Neural progenitor cell (in vitro differentiated cells): Measurements from ENCODE around the gene CD300LG. TPM values are rescaled to one million over a fixed set of nuclear protein-coding genes. Genes with fewer than 3 reads are reported as not detected.

Experiments used
- DNase-seq: peaks from one replicate; pipeline ENCODE4 v3.0.0-alpha.2; 2016; ENCODE audit warnings: low spot score
- H2AFZ ChIP-seq: fragments of 200-600 bp; sonication (generic); replicated peaks from 2 replicates; pipeline ENCODE4 v1.6.1; 2016; ENCODE audit warnings: antibody characterized with exemption
- H3F3A ChIP-seq: fragments of 200-600 bp; sonication (generic); 2 replicates; pipeline ENCODE4 v1.6.1; 2016; ENCODE audit warnings: antibody characterized with exemption, low read depth
- H3K27ac ChIP-seq: fragments of 200-600 bp; sonication (generic); 2 replicates; pipeline ENCODE4 v1.5.1; 2016; ENCODE audit warnings: mild to moderate bottlenecking
- H3K27me3 ChIP-seq: fragments of 200-600 bp; sonication (generic); 2 replicates; pipeline ENCODE4 v1.6.1; 2016; ENCODE audit warnings: mild to moderate bottlenecking, moderate library complexity
- H3K36me3 ChIP-seq: fragments of 200-600 bp; sonication (generic); 2 replicates; pipeline ENCODE4 v1.5.1; 2016
- H3K4me1 ChIP-seq: fragments of 200-600 bp; sonication (generic); 2 replicates; pipeline ENCODE4 v1.6.1; 2016; ENCODE audit warnings: mixed run types
- H3K4me2 ChIP-seq: fragments of 200-600 bp; sonication (generic); 2 replicates; pipeline ENCODE4 v1.6.1; 2016
- H3K4me3 ChIP-seq: fragments of 200-600 bp; sonication (generic); 2 replicates; pipeline ENCODE4 v1.5.1; 2016
- H3K79me2 ChIP-seq: fragments of 200-600 bp; sonication (generic); 2 replicates; pipeline ENCODE4 v1.6.1; 2016; ENCODE audit warnings: low read depth
- H3K9ac ChIP-seq: fragments of 200-600 bp; sonication (generic); 2 replicates; pipeline ENCODE4 v1.6.1; 2016
- H3K9me3 ChIP-seq: fragments of 200-600 bp; sonication (generic); 2 replicates; pipeline ENCODE4 v1.5.1; 2016; ENCODE audit warnings: low read depth
- H4K20me1 ChIP-seq: fragments of 200-600 bp; sonication (generic); 2 replicates; pipeline ENCODE4 v1.6.1; 2016; ENCODE audit warnings: low read depth
- H3K27ac Mint-ChIP-seq: 3 replicates; pipeline ENCODE4 v1.8.0; 2021; ENCODE audit warnings: mixed read lengths
- H3K27me3 Mint-ChIP-seq: 2 replicates; pipeline ENCODE4 v1.8.0; 2022; ENCODE audit warnings: low read depth, mild to moderate bottlenecking, inconsistent platforms, moderate library complexity, mixed read lengths; ENCODE audit not compliant: insufficient read depth
- H3K36me3 Mint-ChIP-seq: 3 replicates; pipeline ENCODE4 v1.8.0; 2021; ENCODE audit warnings: mixed read lengths
- H3K4me1 Mint-ChIP-seq: 3 replicates; pipeline ENCODE4 v1.8.0; 2021; ENCODE audit warnings: mixed read lengths
- H3K4me3 Mint-ChIP-seq: 3 replicates; pipeline ENCODE4 v1.8.0; 2021; ENCODE audit warnings: mild to moderate bottlenecking, moderate library complexity, mixed read lengths
- H3K9me3 Mint-ChIP-seq: 3 replicates; pipeline ENCODE4 v1.8.0; 2020; ENCODE audit warnings: mixed read lengths
- EZH2 ChIP-seq: fragments of 200-600 bp; sonication (generic); IDR thresholded peaks from 2 replicates; pipeline ENCODE4 v1.6.1; 2017; ENCODE audit warnings: antibody characterized with exemption, mild to moderate bottlenecking, moderate library complexity
- EZH2phosphoT487 ChIP-seq: fragments of 200-600 bp; sonication (generic); IDR thresholded peaks from 2 replicates; pipeline ENCODE4 v1.6.1; 2017; ENCODE audit warnings: antibody characterized with exemption
- total RNA-seq: library from RNA; depleted of rRNA; stranded (reverse); fragments of >200 nt; gene quantifications from 2 replicates; pipeline ENCODE4 v1.2.3, GENCODE V29; 2015; ENCODE audit warnings: low replicate concordance
- TF ChIP-seq, protein P1 (sequence below): fragments of 200-600 bp; sonication (generic); IDR thresholded peaks from 2 replicates; pipeline ENCODE4 v1.5.1; 2017; ENCODE audit warnings: antibody characterized with exemption, mild to moderate bottlenecking

Gene CD300LG
- total RNA-seq, 1 donor from 2014 or later = not detected

DNA sequence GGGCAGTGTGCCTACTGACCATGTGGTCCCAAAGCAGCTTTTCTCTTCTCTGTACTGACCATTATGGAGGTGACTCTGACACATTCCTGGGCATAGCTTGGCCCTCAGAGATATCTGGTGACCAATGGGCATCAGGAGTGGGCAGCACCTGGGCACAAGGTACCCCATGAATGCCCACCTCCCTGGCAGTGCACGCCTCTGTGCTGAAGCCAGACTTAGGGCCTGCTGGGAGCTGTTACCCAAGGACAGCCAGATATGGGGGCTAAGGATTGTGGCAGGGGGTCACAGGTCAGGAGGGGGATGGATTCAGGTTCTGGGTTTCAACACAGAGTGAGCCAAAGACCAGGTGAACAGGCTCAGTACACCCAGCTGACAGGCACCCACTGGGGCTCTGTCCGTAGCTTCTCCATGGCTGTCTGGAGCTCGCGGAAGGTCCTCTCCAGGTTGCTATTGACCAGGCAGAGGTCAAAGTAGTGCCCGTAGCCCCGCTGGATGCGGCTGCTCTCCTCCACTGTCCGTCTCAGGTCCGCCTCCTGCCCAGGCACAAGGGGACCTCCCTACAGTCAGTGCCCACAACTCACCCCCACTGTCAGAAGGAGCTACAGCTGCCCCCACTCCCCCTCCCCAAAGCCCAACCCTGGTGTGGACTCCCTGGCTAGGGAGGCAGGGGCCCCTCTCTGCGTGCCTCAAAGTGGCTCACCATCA lies 30.6 kb downstream of the CD300LG start:
- H3K27ac Mint-ChIP-seq = no peak overlapping the region
- TF ChIP-seq, protein P1, sequence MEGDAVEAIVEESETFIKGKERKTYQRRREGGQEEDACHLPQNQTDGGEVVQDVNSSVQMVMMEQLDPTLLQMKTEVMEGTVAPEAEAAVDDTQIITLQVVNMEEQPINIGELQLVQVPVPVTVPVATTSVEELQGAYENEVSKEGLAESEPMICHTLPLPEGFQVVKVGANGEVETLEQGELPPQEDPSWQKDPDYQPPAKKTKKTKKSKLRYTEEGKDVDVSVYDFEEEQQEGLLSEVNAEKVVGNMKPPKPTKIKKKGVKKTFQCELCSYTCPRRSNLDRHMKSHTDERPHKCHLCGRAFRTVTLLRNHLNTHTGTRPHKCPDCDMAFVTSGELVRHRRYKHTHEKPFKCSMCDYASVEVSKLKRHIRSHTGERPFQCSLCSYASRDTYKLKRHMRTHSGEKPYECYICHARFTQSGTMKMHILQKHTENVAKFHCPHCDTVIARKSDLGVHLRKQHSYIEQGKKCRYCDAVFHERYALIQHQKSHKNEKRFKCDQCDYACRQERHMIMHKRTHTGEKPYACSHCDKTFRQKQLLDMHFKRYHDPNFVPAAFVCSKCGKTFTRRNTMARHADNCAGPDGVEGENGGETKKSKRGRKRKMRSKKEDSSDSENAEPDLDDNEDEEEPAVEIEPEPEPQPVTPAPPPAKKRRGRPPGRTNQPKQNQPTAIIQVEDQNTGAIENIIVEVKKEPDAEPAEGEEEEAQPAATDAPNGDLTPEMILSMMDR = no peak
- Histone ChIP-seq H3K36me3 (no peaks in the 10 kb centered on the region), H3K4me2 (no peak overlapping the region), H2AFZ (no peak overlapping the region), H3K27ac (no peak overlapping the region), H4K20me1 (peaks cover 8% of the 10 kb centered on the region), H3K27me3 (no peaks in the 10 kb centered on the region), H3K4me3 (no peak overlapping the region), H3K9ac (no peak overlapping the region), H3K79me2 (no peaks in the 10 kb centered on the region), H3K4me1 (peaks cover 6% of the 10 kb centered on the region), H3F3A (no peaks in the 10 kb centered on the region), H3K9me3 (no peaks in the 10 kb centered on the region)
- H3K4me3 Mint-ChIP-seq = no peak overlapping the region
- H3K36me3 Mint-ChIP-seq = peaks cover 3% of the 10 kb centered on the region
- no peaks in the 10 kb centered on the region for H3K9me3 Mint-ChIP-seq
- H3K4me1 Mint-ChIP-seq = peaks cover 10% of the 10 kb centered on the region
- no peak for DNase-seq
- peaks cover 2% of the 10 kb centered on the region for H3K27me3 Mint-ChIP-seq

DNA sequence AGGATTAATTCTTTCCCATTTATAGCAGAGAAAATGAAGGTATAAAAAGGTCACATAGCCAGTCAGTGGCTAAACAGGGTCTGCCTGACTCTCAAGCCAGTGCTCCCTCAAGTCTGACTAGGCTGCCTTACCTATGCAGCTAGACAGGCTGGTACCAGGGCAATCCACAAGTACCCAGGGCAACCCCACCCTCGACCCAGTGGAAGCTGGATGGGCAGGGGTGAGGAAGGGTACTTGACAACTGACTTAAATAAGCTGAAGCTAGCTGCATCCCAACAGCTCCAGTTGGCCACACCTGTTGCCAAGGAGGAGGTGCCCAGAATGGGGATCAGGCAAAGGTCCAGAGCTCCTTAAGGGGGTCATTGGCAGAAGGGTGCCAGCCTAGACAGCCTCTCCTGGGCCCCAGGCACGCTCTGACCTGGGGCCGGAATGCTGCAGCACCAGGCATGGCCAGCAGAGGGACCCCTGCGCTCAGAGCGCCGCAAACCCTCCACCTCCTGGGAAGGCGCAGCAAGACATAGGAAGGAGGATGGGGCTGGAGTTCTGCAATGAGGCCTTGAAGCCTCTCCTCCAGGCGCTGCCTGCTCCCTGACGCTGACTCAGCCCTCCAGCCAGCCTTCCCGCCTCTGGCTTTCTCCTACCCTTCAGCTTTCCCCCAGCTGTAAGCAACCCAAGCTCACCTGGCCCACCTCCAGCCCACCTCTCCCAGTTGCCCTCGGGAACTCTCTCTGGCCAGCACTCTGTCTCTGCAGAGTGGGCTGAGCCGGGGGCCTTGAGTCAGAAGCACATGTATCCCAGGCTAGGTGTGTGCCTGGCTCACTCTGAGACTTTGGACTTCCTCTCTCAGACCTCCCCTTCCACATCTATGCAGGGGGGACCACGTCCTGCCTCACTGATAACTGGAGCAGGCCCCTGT lies 31.5 kb downstream of the CD300LG start:
- H4K20me1 ChIP-seq = peaks cover 8% of the 10 kb centered on the region
- H3K4me2 ChIP-seq = no peak overlapping the region
- H3K9ac ChIP-seq = no peak overlapping the region
- Mint-ChIP-seq H3K27me3 (peaks cover 2% of the 10 kb centered on the region), H3K36me3 (peaks cover 4% of the 10 kb centered on the region), H3K9me3 (no peaks in the 10 kb centered on the region), H3K4me3 (no peak overlapping the region), H3K4me1 (peaks cover 10% of the 10 kb centered on the region), H3K27ac (no peak overlapping the region)
- H3K79me2 ChIP-seq = no peaks in the 10 kb centered on the region
- H2AFZ ChIP-seq = no peak overlapping the region
- no peaks in the 10 kb centered on the region for H3K27me3 ChIP-seq
- H3K4me1 ChIP-seq = peaks cover 3% of the 10 kb centered on the region
- H3K4me3 ChIP-seq = no peak overlapping the region
- peak; percentile 86 for DNase-seq
- H3F3A ChIP-seq = no peaks in the 10 kb centered on the region
- H3K36me3 ChIP-seq = no peaks in the 10 kb centered on the region
- H3K9me3 ChIP-seq = no peaks in the 10 kb centered on the region
- no peak overlapping the region for H3K27ac ChIP-seq
- TF ChIP-seq, protein P1 = peak; percentile 87
- TF ChIP-seq EZH2phosphoT487 = no peak

DNA sequence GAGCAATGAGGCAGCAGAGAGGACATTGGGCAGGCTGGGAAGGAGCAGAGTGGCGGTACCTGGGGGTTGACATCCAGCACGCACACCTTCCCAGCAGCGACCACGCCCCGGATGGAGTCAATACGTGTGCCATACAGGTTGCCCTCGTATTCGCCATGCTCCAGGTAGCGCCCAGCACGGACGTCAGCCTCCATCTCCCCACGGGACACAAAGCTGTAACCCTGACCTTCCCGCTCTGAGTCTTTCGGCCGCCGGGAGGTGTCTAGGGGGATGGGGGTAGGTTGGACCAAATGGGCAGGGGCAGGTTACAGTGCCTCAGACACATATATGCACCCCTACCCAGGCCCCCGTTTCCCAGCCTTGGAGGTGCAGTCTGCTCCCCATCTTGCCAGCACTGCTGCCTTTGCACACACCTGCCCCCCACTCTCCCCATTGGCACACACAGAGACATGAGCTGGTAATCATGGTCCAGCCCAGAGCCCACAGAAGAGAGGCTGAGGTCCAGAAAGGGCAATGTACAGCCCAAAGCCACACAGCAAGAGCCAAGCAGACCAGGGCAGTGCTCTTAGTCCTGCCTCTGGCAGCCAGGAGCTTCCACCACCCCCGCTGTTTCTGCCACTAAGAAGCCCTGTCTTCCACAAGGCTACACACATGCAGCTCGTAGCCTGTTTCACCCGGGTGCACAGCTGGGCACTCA lies 32.9 kb downstream of the CD300LG start:
- no peaks in the 10 kb centered on the region for H3K36me3 ChIP-seq
- no peaks in the 10 kb centered on the region for H3F3A ChIP-seq
- H3K4me2 ChIP-seq = no peak overlapping the region
- Mint-ChIP-seq H3K4me1 (peaks cover 10% of the 10 kb centered on the region), H3K36me3 (peaks cover 4% of the 10 kb centered on the region), H3K9me3 (no peaks in the 10 kb centered on the region), H3K27ac (no peak overlapping the region), H3K4me3 (no peak overlapping the region), H3K27me3 (peaks cover 2% of the 10 kb centered on the region)
- TF ChIP-seq EZH2phosphoT487 (no peak), EZH2 (no peak)
- TF ChIP-seq, protein P1 = no peak
- peaks cover 8% of the 10 kb centered on the region for H4K20me1 ChIP-seq
- H3K4me1 ChIP-seq = peaks cover 3% of the 10 kb centered on the region
- no peak overlapping the region for H3K4me3 ChIP-seq
- no peak overlapping the region for H3K9ac ChIP-seq
- H3K9me3 ChIP-seq = no peaks in the 10 kb centered on the region
- H3K79me2 ChIP-seq = no peaks in the 10 kb centered on the region
- no peaks in the 10 kb centered on the region for H3K27me3 ChIP-seq
- DNase-seq = no peak
- H2AFZ ChIP-seq = no peak overlapping the region
- H3K27ac ChIP-seq = no peak overlapping the region
